CD1c-positive myeloid dendritic cell (primary cell): Measurements from ENCODE around the gene CCDC187.

Experiments used
- DNase-seq: peaks from one replicate; pipeline ENCODE4 v3.0.0-alpha.2; 2016; ENCODE audit errors: extremely low spot score

Gene CCDC187

GRCh38 chr9:136311051-136312008, 7.4 kb upstream of the CCDC187 start:
- no peak for DNase-seq

GRCh38 chr9:136310273-136311030, 6.6 kb upstream of the CCDC187 start:
- DNase-seq = no peak

GRCh38 chr9:136309806-136310220, 5.9 kb upstream of the CCDC187 start:
- no peak for DNase-seq

GRCh38 chr9:136309101-136309801, 5.4 kb upstream of the CCDC187 start:
- DNase-seq = no peak

- DNase-seq = no peak
These were observed 4.8 kb upstream of the CCDC187 start for GRCh38 chr9:136308702-136309053.

GRCh38 chr9:136308006-136308701, 4.3 kb upstream of the CCDC187 start:
- no peak for DNase-seq

GRCh38 chr9:136307215-136307750, 3.4 kb upstream of the CCDC187 start:
- DNase-seq = no peak

GRCh38 chr9:136306211-136307208, 2.6 kb upstream of the CCDC187 start:
- peak; percentile 26 for DNase-seq

- no peak for DNase-seq
These were observed 1.9 kb upstream of the CCDC187 start for GRCh38 chr9:136305804-136306203.

- DNase-seq = no peak
These were observed 1.1 kb upstream of the CCDC187 start for GRCh38 chr9:136304981-136305380.

GRCh38 chr9:136304456-136304855, 562 bp upstream of the CCDC187 start:
- no peak for DNase-seq

- no peak for DNase-seq
These were observed 649 bp downstream of the CCDC187 start for GRCh38 chr9:136303066-136303824.

- no peak for DNase-seq
These were observed 1.4 kb downstream of the CCDC187 start for GRCh38 chr9:136302527-136302926.

- DNase-seq = no peak
These were observed 3.0 kb downstream of the CCDC187 start for GRCh38 chr9:136300866-136301265.

- DNase-seq = no peak
These were observed 3.8 kb downstream of the CCDC187 start for GRCh38 chr9:136300016-136300545.

- no peak for DNase-seq
These were observed 4.4 kb downstream of the CCDC187 start for GRCh38 chr9:136299541-136299940.

- DNase-seq = no peak
These were observed 4.8 kb downstream of the CCDC187 start for GRCh38 chr9:136299116-136299515.

GRCh38 chr9:136297766-136298735, 5.8 kb downstream of the CCDC187 start:
- no peak for DNase-seq
